Urothelium cell line (cell line): ENCODE measurements around the gene PDXP.
A peak's percentile ranks its signal among the peaks of the same experiment; 100 is the strongest.
"Not testable (repeated sequence)": the region's sequence is repeated elsewhere in the genome, so short reads cannot be mapped to it uniquely, and the experiment has no call there.

Experiments used
- DNase-seq: peaks from one replicate; pipeline ENCODE4 v3.0.0; 2011; ENCODE audit warnings: low spot score, mixed read lengths
- FAIRE-seq: peaks from 2 replicates; lab custom pipeline; 2011; peaks lifted over from hg19 to GRCh38; lab: Jason Lieb, UNC

Gene PDXP, protein sequence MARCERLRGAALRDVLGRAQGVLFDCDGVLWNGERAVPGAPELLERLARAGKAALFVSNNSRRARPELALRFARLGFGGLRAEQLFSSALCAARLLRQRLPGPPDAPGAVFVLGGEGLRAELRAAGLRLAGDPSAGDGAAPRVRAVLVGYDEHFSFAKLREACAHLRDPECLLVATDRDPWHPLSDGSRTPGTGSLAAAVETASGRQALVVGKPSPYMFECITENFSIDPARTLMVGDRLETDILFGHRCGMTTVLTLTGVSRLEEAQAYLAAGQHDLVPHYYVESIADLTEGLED

DNA sequence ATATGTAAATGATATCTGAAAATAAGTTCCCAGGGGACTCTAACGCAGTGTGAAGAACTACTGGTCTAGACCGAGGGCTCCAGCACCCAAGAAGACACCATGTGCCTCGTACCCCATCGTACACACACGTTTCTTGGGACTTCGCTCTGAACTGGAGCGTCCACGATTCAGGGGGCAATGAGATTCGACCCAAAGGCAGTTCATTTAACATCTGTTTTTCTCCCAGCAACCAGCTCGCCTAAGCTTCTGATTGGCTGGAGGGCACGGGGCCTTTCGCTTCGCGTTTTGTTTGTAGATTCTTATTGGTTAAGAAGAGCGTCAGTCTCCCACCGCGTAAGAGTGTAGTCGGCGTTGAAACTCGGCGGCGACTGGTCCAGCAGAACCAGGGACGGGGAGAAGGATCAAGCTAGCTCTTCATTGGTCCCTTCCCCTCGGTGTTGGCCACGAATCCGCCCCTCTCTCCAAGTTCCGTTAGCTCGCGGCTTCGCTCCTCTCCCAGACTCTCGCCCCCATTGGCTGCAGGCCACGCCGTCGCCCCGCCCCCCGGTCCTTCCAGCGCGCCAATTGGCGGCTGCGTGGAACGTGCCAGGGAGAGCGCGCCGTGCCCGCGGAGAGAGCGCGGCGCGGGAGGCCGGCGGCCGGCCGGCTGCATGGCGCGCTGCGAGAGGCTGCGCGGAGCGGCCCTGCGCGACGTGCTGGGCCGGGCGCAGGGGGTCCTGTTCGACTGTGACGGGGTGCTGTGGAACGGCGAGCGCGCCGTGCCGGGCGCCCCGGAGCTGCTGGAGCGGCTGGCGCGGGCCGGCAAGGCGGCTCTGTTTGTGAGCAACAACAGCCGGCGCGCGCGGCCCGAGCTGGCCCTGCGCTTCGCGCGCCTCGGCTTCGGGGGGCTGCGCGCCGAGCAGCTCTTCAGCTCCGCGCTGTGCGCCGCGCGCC, at the start of gene PDXP:
PDXP (plus strand) TSS at position 591 of the 933 bp plus-strand sequence; CDS start at position 651, 60 bp downstream.
- peak; percentile 99 for DNase-seq
- peak; percentile 98 for FAIRE-seq

DNA sequence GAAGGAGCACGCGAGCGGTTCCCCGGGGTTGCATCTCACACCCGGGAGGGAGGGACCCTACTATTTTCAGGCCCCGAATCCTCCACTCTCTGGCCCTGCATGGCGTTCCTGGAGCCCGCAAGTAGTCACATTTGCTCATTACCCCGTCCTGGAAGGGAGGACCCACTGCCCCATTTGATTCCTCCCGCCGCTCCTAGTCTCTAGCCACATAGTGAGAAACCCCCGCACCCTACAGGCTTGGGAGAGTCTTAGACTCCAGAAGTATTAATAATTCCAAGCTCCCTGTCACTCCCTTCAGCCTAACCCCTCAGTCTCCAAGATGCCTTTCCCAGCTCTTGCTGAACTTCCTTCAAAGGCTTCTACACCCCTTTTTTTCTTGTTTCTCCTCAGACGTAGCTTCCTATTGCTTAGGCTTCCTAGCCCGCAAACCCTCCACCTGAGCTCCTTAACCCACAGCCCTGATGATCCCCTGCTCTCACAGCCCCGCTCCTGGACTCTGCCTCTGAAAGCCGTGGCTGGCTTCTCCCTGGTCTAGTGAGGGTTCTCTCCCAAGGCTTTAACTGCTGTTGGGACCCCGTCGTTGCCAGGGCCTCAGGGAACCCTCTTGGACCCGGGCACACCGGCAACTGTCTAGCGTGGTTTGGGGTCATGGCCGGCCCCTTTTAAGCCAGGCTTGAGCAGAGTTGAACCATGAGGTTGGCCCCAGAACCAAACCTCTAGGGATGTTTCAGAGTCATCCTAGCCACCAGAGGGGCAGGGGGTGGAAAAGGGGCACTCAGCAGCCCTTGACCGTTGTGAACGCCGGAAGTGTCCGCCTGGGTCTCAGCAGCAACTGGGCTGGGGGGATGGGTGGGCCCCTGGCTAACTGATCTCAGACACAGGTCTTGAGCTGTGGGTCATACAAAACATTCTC, 49.0 kb upstream of the PDXP start:
- DNase-seq: no peak
- FAIRE-seq: no peak

DNA sequence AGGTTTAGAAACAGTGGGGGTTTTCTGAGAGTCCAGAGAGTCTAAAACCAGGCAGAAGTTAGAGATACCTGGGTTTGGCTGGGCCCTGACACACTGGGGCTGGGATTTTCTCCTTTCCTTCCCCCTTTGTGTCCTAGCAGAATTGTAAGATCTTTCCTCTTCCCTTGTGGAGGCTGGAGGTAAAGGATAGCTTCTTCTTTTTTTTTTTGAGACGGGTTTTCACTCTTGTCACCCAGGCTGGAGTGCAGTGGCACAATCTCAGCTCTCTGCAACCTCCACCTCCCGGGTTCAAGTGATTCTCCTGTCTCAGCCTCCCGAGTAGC, 48.4 kb upstream of the PDXP start:
- not testable (repeated sequence) for DNase-seq, FAIRE-seq

DNA sequence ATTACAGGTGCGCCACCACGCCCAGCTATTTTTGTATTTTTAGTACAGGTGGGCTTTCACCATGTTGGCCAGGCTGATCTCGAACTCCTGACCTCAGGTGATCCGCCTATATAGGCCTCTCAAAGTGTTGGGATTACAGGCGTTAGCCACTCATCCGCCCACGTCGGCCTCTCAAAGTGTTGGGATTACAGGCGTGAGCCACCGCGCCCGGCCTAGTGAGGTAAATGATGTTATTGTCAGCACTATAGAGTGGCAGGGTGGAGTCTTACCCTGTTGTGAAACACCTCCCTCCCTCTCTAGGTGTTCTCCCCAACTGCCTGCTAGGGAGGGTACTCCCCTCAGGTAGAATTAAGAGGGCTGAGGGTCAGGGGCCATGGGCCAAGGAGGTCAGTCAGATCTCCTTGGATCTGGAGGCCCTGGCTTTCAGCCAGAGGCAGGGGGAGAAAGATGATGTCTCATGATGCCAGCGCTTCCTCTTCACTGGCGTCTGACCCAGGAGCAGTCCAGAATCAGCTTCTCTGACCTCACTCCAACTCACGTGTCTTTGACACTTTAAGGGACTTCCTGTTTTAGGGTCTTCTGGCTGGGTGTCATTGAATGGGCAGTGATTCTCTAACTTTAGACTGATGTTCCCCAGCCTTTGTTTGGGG, 47.9 kb upstream of the PDXP start:
- no peak for DNase-seq
- FAIRE-seq: no peak

DNA sequence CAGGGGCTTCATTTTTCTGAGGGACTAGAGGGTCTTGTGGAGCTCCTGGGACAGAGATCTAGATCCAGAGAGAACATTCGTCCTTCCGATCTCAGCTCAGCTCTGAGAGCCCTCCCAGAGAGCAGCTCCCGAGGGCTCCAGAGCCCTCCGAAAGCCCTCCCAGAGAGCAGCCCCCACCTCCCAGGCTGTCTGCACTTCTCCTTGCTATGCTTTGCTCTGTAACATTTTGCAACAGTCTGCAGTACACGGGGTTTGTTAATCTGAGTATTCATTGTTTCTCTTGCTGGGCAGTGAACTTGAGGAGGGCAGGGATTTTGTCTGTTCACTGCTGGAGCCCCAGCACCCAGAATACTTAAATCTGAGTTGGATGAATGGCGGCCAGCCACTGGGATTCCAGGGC, 47.3 kb upstream of the PDXP start:
- no peak for FAIRE-seq
- DNase-seq: no peak

DNA sequence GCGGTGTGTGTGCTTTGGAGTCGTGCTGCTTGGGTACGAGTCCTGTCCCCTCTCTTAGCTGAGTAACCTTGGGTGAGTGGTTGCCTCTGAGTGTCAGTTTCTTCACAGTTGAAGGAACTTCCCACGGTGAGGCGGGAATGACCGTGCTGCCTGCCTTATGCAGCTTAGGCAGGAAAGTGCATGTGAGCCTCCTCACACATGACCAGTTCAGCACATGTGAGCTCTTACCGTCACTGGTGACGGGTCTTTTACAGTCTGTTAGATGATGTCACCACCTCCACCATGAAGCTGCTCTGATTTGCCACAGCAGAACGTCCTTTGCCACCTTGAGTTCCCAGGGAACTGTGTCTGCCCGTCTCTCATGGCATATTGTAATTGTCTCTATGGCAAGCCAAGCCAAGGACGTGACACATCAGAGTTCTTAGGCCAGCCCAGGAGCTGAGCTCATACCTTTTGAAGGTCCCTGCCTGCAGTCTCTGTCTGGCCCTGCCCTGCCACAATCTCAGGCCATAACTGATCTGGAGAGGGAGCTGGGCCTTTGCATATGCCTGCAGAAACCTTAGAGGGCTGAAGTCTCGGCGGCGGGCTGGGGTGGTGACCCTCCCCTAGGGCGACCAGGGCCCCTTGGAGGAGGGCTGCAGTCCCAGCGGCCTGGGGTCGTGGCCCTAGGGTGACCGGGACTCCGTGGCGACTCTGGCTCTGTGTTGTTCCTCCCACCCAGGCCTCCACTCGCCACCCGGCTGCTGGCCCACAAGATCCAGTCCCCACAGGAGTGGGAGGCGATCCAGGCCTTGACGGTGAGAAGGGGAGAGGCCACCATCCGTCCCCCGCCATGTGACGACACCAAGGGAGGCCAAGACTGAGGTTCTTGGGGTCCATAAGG, 42.1 kb upstream of the PDXP start:
- DNase-seq (no peak), FAIRE-seq (no peak)

DNA sequence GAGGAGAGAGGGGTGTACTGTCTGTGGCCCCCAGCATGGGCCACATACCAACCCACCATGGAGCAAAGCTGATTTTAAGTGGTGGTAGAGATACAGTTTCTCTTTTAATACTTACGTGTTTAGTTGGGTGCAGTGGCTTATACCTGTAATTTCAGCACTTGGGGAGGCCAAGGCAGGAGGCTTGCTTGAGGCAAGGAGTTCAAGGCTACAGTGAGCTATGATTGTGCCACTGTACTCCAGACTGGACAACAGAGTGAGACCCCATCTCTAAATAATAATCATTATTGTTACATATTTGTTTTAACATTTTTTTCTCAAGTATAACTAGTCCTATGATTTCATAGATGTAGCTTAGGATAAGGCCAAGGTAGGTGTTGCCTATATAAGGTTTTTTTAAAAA, 41.1 kb upstream of the PDXP start:
- DNase-seq (no peak), FAIRE-seq (no peak)

DNA sequence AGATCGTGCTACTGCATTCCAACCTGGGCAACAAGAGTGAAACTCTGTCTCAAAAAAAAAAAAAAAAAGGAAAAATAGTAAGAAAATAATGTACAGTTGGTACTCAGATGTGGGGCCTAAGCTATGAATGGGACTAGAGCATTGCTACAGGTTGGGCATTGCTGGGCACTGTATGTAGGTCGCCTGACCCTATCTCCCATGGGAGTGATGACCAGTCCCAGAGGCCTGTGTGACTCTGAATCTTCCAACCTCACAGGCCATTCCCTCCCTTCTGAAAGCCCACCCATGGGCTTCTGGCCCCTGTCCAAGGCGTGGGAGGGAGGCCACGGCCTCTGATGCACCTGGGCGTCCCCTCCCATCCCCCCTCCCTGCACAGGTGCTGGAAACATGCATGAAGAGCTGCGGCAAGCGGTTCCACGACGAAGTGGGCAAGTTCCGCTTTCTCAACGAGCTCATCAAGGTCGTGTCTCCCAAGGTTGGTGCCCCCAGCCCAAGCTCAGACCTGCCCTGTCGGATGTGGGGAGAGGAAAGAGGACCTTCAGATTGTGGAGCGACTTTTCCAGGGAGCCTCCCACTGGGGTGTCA, 40.4 kb upstream of the PDXP start:
- DNase-seq (no peak), FAIRE-seq (no peak)

DNA sequence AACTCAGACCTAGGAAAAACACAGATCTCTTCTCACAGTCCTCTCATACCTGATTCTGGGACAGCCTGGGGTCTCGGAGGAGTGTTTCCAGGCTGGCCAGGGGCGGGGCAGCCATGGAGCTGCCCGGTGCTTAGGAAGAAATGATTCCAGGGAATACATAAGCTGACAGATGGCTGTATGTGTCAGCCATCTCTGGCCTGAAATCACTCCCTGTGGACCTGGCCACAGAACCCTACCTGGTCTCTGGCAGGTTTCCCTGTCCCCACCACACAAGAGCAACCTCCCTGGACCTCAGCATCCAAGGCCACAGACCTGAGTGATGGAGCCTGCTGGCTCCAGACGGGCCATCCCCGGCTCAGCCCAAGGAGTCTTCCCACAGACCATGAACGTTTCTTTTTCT, 39.8 kb upstream of the PDXP start:
- DNase-seq (no peak), FAIRE-seq (no peak)

DNA sequence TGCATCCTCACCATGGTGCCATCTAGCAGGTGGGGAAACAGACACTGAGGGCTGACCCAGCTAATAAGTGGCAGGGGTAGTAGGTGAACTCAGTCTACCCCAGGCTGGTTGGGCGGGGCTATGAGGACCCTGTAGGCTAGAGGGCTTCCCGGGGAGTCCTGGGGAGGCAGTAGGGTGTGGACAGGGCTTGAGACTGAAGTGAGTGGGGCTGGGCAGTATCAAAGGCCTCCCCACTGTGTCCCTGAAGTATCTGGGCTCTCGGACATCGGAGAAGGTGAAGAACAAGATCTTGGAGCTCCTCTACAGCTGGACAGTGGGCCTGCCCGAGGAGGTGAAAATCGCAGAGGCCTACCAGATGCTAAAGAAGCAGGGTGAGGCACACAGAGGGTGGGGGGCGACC, 38.5 kb upstream of the PDXP start:
- DNase-seq (no peak), FAIRE-seq (no peak)

DNA sequence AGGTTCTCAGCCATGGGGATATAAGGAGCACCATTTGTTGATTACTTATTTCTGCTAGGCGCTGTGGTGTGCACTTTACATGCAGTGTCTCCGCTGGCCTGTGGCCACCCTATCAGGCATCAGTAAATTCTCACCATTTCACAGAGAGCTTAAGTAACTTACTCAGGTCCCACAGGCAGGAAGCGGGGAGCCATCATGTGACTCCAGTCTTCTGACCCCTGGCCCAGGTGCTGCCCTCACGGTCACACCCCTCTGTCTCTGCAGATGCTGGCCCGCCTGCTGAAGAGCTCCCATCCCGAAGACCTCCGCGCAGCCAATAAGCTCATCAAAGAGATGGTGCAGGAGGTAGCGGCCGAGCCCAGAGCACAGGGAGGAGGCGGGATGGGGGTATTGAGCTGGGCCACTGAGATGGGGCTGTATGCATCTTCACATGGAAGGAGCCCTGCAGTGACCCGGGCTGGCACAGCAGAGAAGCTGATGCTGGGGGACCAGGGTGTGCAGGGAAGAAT, 37.1 kb upstream of the PDXP start:
- no peak for FAIRE-seq
- no peak for DNase-seq

DNA sequence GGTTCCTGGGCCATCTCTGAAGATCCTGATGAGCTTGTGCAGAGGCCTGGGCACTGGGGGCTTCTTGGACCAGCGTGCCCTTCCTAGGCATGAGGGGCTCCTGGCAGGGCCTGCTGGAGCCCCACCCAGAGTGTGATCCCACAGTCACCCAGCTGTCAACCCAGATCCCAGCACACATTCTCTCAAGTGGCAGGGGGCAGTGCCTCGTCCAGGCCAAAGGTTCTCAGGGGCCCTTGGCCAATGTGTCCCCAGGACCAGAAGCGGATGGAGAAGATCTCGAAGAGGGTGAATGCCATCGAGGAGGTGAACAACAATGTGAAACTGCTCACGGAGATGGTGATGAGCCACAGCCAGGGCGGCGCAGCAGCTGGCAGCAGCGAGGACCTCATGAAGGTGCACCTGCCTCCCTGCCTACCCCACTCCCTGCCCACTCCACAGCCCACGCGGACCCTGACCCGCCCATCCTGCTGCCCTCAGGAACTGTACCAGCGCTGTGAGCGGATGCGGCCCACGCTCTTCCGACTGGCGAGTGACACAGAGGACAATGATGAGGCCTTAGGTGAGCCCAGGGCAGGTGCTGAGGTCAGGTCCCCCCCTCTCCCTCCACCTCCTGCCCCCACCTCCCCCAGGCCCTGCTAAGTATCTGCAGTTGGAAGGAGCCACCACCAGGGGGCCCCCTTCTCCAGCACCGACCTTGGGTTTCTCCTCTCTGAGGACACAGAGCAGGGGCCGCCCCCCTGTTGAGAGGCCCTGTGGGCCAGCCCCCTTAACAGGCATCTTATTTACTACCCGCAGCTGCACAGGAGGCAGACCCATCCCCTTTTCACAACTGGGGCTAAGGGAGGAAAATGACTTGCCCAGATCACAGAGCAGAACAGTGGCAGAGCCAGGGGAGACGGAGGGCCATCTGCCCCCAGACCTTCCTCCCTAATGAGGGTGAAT, 35.2 kb upstream of the PDXP start:
- FAIRE-seq (peak; percentile 23), DNase-seq (peak; percentile 83)

DNA sequence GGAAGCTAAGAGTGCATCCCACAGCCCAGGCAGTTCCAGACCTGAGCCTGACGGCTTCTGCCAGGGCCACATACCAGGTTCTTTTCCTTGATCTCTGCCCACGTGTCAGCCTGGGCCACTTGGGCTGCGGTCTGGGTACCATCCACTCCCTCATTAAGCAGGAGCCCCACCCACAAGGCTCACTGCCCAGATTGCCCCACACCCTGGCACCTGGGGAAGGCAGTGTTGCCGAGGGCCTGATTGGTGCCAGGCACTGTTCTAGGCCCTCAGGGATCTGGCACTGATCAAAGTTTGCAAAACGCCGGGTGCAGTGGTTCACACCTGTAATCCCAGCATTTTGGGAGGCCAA, 34.5 kb upstream of the PDXP start:
- no peak for DNase-seq
- FAIRE-seq: no peak

DNA sequence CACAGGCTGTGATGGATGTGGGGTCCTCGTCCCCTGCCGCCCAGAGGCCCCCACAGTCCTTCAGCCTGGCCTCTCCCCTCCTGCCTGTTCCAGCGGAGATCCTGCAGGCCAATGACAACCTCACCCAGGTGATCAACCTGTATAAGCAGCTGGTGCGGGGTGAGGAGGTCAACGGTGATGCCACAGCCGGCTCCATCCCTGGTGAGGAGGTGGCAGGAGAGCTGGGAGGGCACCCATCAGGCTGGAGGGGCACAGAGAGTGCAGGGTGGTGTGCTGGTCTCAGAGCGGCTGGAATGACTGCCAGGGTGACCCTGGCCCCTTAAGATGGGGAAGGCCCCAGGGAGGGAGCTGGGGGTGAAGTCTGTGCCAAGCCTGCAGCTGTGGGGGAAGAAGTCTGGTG, 33.6 kb upstream of the PDXP start:
- no peak for FAIRE-seq
- DNase-seq: no peak

DNA sequence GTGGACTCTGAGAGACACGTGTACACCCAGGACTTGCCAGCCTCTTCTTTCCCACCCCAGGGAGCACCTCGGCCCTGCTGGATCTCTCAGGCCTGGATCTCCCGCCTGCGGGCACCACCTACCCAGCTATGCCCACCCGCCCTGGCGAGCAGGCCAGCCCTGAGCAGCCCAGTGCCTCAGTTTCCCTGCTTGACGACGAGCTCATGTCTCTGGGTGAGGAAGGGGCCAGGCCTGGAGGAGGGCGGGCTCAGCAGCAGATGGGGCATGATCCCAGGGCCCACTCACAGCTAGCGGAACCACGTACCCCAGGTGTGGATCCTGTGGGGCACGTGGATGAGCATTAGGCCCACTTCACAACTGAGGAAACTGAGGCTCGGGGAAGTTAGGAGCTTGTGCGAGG, 32.8 kb upstream of the PDXP start:
- DNase-seq (no peak), FAIRE-seq (peak; percentile 23)

DNA sequence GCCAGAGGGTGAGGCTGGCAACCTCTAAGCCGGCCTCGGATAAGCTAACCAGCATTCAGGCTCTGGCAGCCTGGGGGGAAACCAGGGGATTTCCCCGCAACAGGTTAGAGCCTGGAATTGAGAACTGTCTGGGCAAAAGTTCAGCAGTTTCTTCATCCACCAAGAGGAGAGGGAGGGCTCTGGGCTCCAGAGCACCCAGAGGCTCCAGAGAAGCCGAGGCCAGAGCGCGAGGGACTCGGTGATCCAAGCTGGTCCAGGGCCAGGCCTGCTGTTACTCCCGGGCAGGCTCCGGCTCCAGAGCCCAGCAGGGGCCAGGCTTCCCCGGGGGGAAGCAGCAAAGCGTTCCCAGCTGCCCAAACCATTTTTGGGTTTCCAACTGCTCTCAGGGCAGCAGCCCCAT, 32.4 kb upstream of the PDXP start:
- DNase-seq (no peak), FAIRE-seq (no peak)

DNA sequence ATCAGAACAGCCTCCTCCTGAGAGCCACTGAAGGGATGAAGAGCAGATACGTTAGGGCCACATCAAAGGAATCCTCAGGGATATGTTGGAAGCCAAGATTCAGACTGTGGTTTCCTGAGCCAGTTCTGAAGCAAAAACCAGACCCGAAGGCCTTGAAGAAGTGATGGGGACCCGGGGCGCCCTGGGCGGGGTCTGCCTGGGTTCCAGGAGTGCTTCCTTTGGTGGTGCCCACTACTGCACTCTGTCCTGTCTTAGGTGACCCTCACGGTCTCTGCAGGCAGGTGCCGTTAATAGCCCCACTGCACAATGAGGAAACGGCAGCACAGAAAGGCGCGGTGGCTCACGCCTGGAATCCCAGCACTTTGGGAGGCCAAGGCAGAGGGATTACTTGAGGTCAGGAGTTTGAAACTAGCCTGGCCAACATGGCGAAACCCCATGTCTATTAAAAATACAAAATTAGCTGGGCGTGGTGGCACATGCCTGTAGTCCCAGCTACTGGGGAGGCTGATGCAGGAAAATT, 31.9 kb upstream of the PDXP start:
- DNase-seq: no peak
- no peak for FAIRE-seq

DNA sequence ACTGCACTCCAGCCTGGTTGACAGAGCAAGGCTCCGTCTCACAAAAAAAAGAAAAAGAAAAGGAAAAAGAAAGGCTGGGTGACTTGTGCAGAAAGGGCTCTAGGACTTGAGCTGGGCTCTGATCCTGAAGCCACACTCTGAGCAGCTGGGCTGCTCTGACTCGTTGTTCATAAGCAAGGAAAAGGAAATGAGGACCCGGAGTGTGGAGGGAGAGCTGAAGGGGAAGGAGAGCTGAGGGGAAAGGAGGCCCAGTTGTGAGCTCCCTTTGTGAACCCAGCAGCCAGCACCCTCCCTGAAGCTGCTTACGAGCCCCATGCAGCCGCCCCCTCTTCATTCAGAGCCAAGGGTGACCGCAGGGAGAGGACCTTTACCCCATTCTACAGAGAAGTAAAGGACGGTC, 31.4 kb upstream of the PDXP start:
- no peak for FAIRE-seq

More for the DNA sequence above, 31.4 kb upstream of the PDXP start:
- no peak for DNase-seq
